GM12878 (cell line): Measurements from ENCODE around the gene STPG4. TPM values are rescaled to one million over a fixed set of nuclear protein-coding genes. Genes with fewer than 3 reads are reported as not detected.

Source experiments
- ATAC-seq: fragments of 200-7000 bp; cut with Tn5 transposase; 3 replicates; pipeline ENCODE4 v1.9.1; 2020; ENCODE audit warnings: mild to moderate bottlenecking, moderate library complexity
- BruUV-seq: library from RNA; stranded (reverse); fragments of 400-500 nt; replicated peaks from 2 replicates; lab custom pipeline; 2021; lab: Mats Ljungman, UMichigan
- CTCF ChIA-PET: fragments of 300-600 bp; sonication (Branson Sonifier 250); formaldehyde crosslinking; extraction: SDS; loops from one replicate; lab custom pipeline; 2021; ENCODE audit warnings: inconsistent platforms; lab: Yijun Ruan, JAX
- POLR2A ChIA-PET: fragments of 350-600 bp; formaldehyde crosslinking; extraction: SDS; loops from one replicate; lab custom pipeline; 2021; ENCODE audit warnings: inconsistent platforms; lab: Charles Lee
- RAD21 ChIA-PET: fragments of 300-600 bp; sonication (Branson Sonifier 250); formaldehyde crosslinking; loops from one replicate; lab custom pipeline; 2023; ENCODE audit warnings: antibody characterized with exemption; ENCODE audit not compliant: unreplicated experiment; lab: Charles Lee
- SMC1A ChIA-PET: fragments of 300-600 bp; sonication (Branson Sonifier 250); formaldehyde crosslinking; loops from one replicate; lab custom pipeline; 2023; ENCODE audit not compliant: unreplicated experiment, uncharacterized antibody; lab: Charles Lee
- DNase-seq: peaks from one replicate; pipeline ENCODE4 v3.0.0-alpha.2; 2011; ENCODE audit warnings: low read depth, low spot score
- FAIRE-seq: peaks from 3 replicates; lab custom pipeline; 2011; peaks lifted over from hg19 to GRCh38; lab: Jason Lieb, UNC
- H2AFZ ChIP-seq: 2 replicates; pipeline ENCODE4 v1.6.0; 2011; ENCODE audit warnings: low read depth, low read length, control low read depth; ENCODE audit not compliant: control insufficient read depth
- H3K27ac ChIP-seq: 2 replicates; pipeline ENCODE4 v1.5.1; 2011; ENCODE audit warnings: control low read depth; ENCODE audit not compliant: control insufficient read depth, insufficient read depth
- H3K27me3 ChIP-seq, 2 experiments: replicated peaks in 1 of 2; 2 replicates each; pipeline versions ENCODE4 v1.6.0 to v1.6.1; 2011; ENCODE audit warnings: low read length in 1 of 2; ENCODE audit not compliant: control insufficient read depth in 2 of 2, insufficient read depth in 2 of 2
- H3K36me3 ChIP-seq, 2 experiments: 2 replicates each; pipeline ENCODE4 v1.5.1; 2011; ENCODE audit warnings: low read length in 1 of 2; ENCODE audit not compliant: control insufficient read depth in 2 of 2, insufficient read depth in 2 of 2
- H3K4me1 ChIP-seq: 2 replicates; pipeline ENCODE4 v1.6.1; 2011; ENCODE audit warnings: mild to moderate bottlenecking, low read length, moderate library complexity, mixed read lengths; ENCODE audit not compliant: control insufficient read depth, insufficient read depth
- H3K4me2 ChIP-seq: 2 replicates; pipeline ENCODE4 v1.6.0; 2011; ENCODE audit warnings: control low read depth; ENCODE audit not compliant: control insufficient read depth, insufficient read depth
- H3K4me3 ChIP-seq: fragments of 200-600 bp; sonication (generic); 2 replicates; pipeline ENCODE4 v1.5.1; 2016
- H3K79me2 ChIP-seq: 2 replicates; pipeline ENCODE4 v1.6.0; 2011; ENCODE audit warnings: low read length; ENCODE audit not compliant: control insufficient read depth, insufficient read depth
- H3K9ac ChIP-seq: 2 replicates; pipeline ENCODE4 v1.8.0; 2011; ENCODE audit warnings: low read length, control low read depth, mixed read lengths; ENCODE audit not compliant: control insufficient read depth, insufficient read depth
- H3K9me3 ChIP-seq: replicated peaks from 3 replicates; pipeline ENCODE4 v1.5.1; 2011; ENCODE audit warnings: mild to moderate bottlenecking, low read length; ENCODE audit not compliant: control insufficient read depth, insufficient read depth
- H4K20me1 ChIP-seq: 2 replicates; pipeline ENCODE4 v1.6.0; 2011; ENCODE audit not compliant: control insufficient read depth, insufficient read depth
- BACH1 ChIP-seq: fragments of 450-650 bp; IDR thresholded peaks from 2 replicates; pipeline ENCODE4 v1.6.1; 2017; ENCODE audit warnings: mild to moderate bottlenecking, borderline replicate concordance
- BRCA1 ChIP-seq: IDR thresholded peaks from 2 replicates; pipeline ENCODE4 v1.6.1; 2011; ENCODE audit warnings: low read depth, low read length, improper control_type of control experiment
- EP300 ChIP-seq, 2 experiments: fragments of 150-350 bp in 1 of 2; IDR thresholded peaks; 2 replicates each; pipeline ENCODE4 v1.6.1; 2011 to 2012; ENCODE audit warnings: low read depth in 2 of 2, low read length in 2 of 2, borderline replicate concordance in 1 of 2, improper control_type of control experiment in 1 of 2, inconsistent platforms in 1 of 2; ENCODE audit not compliant: control insufficient read depth in 1 of 2
- ETV6 ChIP-seq, 2 experiments: fragments of 450-650 bp in 1 of 2; IDR thresholded peaks in 1 of 2; conservative IDR thresholded peaks in 1 of 2; 2 replicates each; pipeline ENCODE4 v1.6.1; 2014; ENCODE audit warnings: antibody characterized with exemption in 1 of 2, borderline replicate concordance in 1 of 2, low read depth in 1 of 2, mild to moderate bottlenecking in 1 of 2, moderate library complexity in 1 of 2
- GATAD2B ChIP-seq: fragments of 450-650 bp; conservative IDR thresholded peaks from 2 replicates; pipeline ENCODE4 v1.6.1; 2017; ENCODE audit warnings: low read depth, mild to moderate bottlenecking, moderate library complexity
- KAT2A ChIP-seq: conservative IDR thresholded peaks from 2 replicates; pipeline ENCODE4 v1.6.1; 2011; ENCODE audit warnings: low read depth, low read length; ENCODE audit not compliant: control insufficient read depth
- MEF2B ChIP-seq: fragments of 450-650 bp; IDR thresholded peaks from 2 replicates; pipeline ENCODE4 v1.6.1; 2018; ENCODE audit warnings: mild to moderate bottlenecking, moderate library complexity; ENCODE audit not compliant: partially characterized antibody, poor library complexity, severe bottlenecking
- MXI1 ChIP-seq: fragments of 150-350 bp; IDR thresholded peaks from 2 replicates; pipeline ENCODE4 v1.6.1; 2011; ENCODE audit warnings: low read depth, mild to moderate bottlenecking, inconsistent platforms, low read length, improper control_type of control experiment
- SPI1 ChIP-seq: IDR thresholded peaks from 2 replicates; pipeline ENCODE4 v1.6.1; 2011; ENCODE audit warnings: low read depth, mild to moderate bottlenecking, low read length, moderate library complexity, borderline replicate concordance; ENCODE audit not compliant: insufficient read depth
- ZNF274 ChIP-seq: IDR thresholded peaks from one replicate; pipeline ENCODE4 v1.8.0; 2011; ENCODE audit not compliant: insufficient read length, insufficient read depth
- WGBS: methylation state at CpG from one replicate; pipeline ENCODE4 v1.1.6; 2016; ENCODE audit warnings: low lambda C conversion rate; ENCODE audit not compliant: insufficient replicate concordance, insufficient coverage; ENCODE audit errors: missing lambda C conversion rate; 5-methylcytosine and 5-hydroxymethylcytosine counted together
- in situ Hi-C: fragments of 300-500 bp; cut with MboI; formaldehyde crosslinking; loops from 9 replicates; pipeline ENCODE4 v1.14.3; 2018; ENCODE audit warnings: mixed read lengths
- intact Hi-C: fragments of 100-400 bp; cut with micrococcal nuclease; formaldehyde crosslinking; loops from one replicate; pipeline ENCODE4 v1.14.2; 2022; ENCODE audit not compliant: unreplicated experiment
- polyA plus RNA-seq, 11 experiments: library from polyadenylated mRNA; depleted of rRNA in 4 of 11; unstranded in 6 of 11; stranded (reverse) in 5 of 11; fragments of >200 nt; fragmentation: Nextera tagmentation in 4 of 11; fragmentation: Illumina TruSeq in 1 of 11; extraction: Ambion mirVana in 4 of 11; extraction: Trizol in 1 of 11; gene quantifications; 1 replicate in 1 of 11; 2 replicates in 10 of 11; pipeline versions ENCODE4 v1.2.1 to v1.2.3, GENCODE V29; 2011 to 2016; ENCODE audit warnings: inconsistent platforms in 2 of 11, missing spikeins in 2 of 11, low read depth in 1 of 11
- total RNA-seq, 4 experiments: library from RNA; depleted of rRNA in 3 of 4; stranded (reverse); fragments of >200 nt in 3 of 4; fragmentation: Illumina TruSeq in 1 of 4; extraction: Trizol in 1 of 4; gene quantifications; 2 replicates each; pipeline versions ENCODE4 v1.2.1 to v1.2.3, GENCODE V29; 2013 to 2021
- TF ChIP-seq, protein P1 (sequence below): fragments of 450-650 bp; IDR thresholded peaks from 2 replicates; pipeline ENCODE4 v1.6.1; 2017; ENCODE audit warnings: antibody characterized with exemption, mild to moderate bottlenecking, moderate library complexity
- TF ChIP-seq, protein P2 (sequence below): IDR thresholded peaks from 2 replicates; pipeline ENCODE4 v1.6.1; 2011; ENCODE audit warnings: mild to moderate bottlenecking, low read depth, low read length, moderate library complexity; ENCODE audit not compliant: insufficient replicate concordance
- TF ChIP-seq, protein P3 (sequence below): fragments of 450-650 bp; IDR thresholded peaks from 2 replicates; pipeline ENCODE4 v1.6.1; 2018; ENCODE audit warnings: borderline replicate concordance, mild to moderate bottlenecking; ENCODE audit not compliant: partially characterized antibody

The STPG4 gene
- total and polyA plus RNA-seq, 10 of the 15 experiments (the other 5 are each of a cell fraction or from before 2014, with no cell fraction given): 0.10 to 0.29 (median 0.19) TPM; not detected in 3

DNA sequence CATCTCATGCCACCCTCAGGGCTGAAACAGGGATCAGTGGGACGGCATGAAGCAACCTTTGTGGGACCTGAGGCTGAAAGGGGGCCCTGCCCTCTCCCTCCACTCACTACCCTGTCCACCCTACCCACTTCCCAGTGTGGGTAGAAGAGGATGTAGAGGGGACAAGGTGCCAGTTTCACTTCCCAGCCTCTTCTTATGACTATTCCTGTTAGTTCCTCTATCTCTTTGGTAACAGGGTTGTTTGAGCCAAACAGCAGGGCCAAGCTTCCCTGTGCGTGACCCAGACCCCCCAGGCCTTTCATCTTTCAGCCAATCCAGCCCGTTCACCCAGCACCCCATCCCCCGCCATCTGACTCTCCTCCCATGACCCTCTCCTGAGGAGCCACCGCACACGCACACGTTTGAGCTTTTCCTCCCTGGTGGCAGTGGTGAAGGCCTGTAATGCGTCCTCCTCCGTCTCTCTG lies 82.3 kb downstream of the STPG4 start:
- ChIA-PET CTCF (interaction anchor here (2.0 kb wide), 1 partner anchor 88 kb away, joined by 4 read pairs; no protein-coding TSS in a partner anchor), SMC1A (interaction anchor here (1.0 kb wide), 1 partner anchor 16 kb away, joined by 3 read pairs; no protein-coding TSS in a partner anchor), POLR2A (interaction anchor here (0.6 kb wide), 1 partner anchor 40 kb away, joined by 4 read pairs; no protein-coding TSS in a partner anchor), RAD21 (interaction anchor here (3.2 kb wide), 1 partner anchor 250 kb away, joined by 15 read pairs; no protein-coding TSS in a partner anchor)
- Histone ChIP-seq H3K4me1 (peaks cover 30% of the 10 kb centered on the region), H3K27me3 (no peaks in the 10 kb centered on the region), H3K4me3 (no peak overlapping the region), H3K27ac (no peak overlapping the region), H4K20me1 (peaks cover 7% of the 10 kb centered on the region), H3K9ac (no peak overlapping the region), H3K79me2 (no peaks in the 10 kb centered on the region), H3K4me2 (no peak overlapping the region), H3K36me3 (peaks cover 0 to 7% of the 10 kb centered on the region in 2 experiments; a peak in 3 of 4 replicates), H2AFZ (no peak overlapping the region), H3K9me3 (no peaks in the 10 kb centered on the region)
- intact Hi-C loops: loop anchor here (5.0 kb wide), 1 partner anchor 250 kb away; no protein-coding TSS in a partner anchor
- ATAC-seq: peak; percentile 22
- no TSS peak for BruUV-seq
- DNase-seq: no peak
- in situ Hi-C loops: no loop called here
- WGBS: 48% methylated on average over 9 of the region's 9 CpGs
- no peak for FAIRE-seq
- TF ChIP-seq ETV6 (conservative IDR thresholded peaks at IDR 0.05 in 1 of 2, IDR thresholded peaks at IDR 0.05 in 1 of 2; ENCODE audit: borderline replicate concordance in 1 of 2, low read depth in 1 of 2): peak in 1 of 2 experiments; percentile 46; a peak in 1 of 4 replicates
- TF ChIP-seq ZNF274: no peak
- TF ChIP-seq, protein P1, sequence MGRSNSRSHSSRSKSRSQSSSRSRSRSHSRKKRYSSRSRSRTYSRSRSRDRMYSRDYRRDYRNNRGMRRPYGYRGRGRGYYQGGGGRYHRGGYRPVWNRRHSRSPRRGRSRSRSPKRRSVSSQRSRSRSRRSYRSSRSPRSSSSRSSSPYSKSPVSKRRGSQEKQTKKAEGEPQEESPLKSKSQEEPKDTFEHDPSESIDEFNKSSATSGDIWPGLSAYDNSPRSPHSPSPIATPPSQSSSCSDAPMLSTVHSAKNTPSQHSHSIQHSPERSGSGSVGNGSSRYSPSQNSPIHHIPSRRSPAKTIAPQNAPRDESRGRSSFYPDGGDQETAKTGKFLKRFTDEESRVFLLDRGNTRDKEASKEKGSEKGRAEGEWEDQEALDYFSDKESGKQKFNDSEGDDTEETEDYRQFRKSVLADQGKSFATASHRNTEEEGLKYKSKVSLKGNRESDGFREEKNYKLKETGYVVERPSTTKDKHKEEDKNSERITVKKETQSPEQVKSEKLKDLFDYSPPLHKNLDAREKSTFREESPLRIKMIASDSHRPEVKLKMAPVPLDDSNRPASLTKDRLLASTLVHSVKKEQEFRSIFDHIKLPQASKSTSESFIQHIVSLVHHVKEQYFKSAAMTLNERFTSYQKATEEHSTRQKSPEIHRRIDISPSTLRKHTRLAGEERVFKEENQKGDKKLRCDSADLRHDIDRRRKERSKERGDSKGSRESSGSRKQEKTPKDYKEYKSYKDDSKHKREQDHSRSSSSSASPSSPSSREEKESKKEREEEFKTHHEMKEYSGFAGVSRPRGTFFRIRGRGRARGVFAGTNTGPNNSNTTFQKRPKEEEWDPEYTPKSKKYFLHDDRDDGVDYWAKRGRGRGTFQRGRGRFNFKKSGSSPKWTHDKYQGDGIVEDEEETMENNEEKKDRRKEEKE: no peak
- no peak for TF ChIP-seq BACH1
- peak; percentile 55; the same call in 1 of the 2 replicates for TF ChIP-seq SPI1
- TF ChIP-seq GATAD2B: peak; percentile 55; the same call in 1 of the 2 replicates
- TF ChIP-seq, protein P2, sequence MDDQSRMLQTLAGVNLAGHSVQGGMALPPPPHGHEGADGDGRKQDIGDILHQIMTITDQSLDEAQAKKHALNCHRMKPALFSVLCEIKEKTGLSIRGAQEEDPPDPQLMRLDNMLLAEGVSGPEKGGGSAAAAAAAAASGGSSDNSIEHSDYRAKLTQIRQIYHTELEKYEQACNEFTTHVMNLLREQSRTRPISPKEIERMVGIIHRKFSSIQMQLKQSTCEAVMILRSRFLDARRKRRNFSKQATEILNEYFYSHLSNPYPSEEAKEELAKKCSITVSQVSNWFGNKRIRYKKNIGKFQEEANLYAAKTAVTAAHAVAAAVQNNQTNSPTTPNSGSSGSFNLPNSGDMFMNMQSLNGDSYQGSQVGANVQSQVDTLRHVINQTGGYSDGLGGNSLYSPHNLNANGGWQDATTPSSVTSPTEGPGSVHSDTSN: no peak
- TF ChIP-seq MEF2B: peak; percentile 11
- 0 out of 4 replicates have a peak, but pooled peaks of 1 of the 2 experiments have one; percentile 37 for TF ChIP-seq EP300 (IDR thresholded peaks at IDR 0.05; ENCODE audit: borderline replicate concordance in 1 of 2, control insufficient read depth in 1 of 2, low read depth in 2 of 2, low read length in 2 of 2)
- no peak for TF ChIP-seq MXI1
- no peak for TF ChIP-seq KAT2A
- TF ChIP-seq BRCA1: no peak
- TF ChIP-seq, protein P3, sequence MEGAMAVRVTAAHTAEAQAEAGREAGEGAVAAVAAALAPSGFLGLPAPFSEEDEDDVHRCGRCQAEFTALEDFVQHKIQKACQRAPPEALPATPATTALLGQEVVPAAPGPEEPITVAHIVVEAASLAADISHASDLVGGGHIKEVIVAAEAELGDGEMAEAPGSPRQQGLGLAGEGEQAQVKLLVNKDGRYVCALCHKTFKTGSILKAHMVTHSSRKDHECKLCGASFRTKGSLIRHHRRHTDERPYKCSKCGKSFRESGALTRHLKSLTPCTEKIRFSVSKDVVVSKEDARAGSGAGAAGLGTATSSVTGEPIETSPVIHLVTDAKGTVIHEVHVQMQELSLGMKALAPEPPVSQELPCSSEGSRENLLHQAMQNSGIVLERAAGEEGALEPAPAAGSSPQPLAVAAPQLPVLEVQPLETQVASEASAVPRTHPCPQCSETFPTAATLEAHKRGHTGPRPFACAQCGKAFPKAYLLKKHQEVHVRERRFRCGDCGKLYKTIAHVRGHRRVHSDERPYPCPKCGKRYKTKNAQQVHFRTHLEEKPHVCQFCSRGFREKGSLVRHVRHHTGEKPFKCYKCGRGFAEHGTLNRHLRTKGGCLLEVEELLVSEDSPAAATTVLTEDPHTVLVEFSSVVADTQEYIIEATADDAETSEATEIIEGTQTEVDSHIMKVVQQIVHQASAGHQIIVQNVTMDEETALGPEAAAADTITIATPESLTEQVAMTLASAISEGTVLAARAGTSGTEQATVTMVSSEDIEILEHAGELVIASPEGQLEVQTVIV: no peak
